ENCODE data around the gene CDH7.

CDH7 gene

GRCh38 chr18:65919663-65920062 is 168.9 kb downstream of the CDH7 start:
- no peak for DNase-seq

- no peak for DNase-seq
Measured at GRCh38 chr18:65922103-65922502, 171.3 kb downstream of the CDH7 start.

- no peak for DNase-seq
Measured at GRCh38 chr18:65924904-65925303, 174.1 kb downstream of the CDH7 start.

GRCh38 chr18:65934874-65935273 is 184.1 kb downstream of the CDH7 start:
- DNase-seq: no peak

GRCh38 chr18:65936678-65937077 is 185.9 kb downstream of the CDH7 start:
- DNase-seq: no peak

GRCh38 chr18:65937180-65937579 is 186.4 kb downstream of the CDH7 start:
- no peak for DNase-seq

GRCh38 chr18:65938592-65939372 is 188.0 kb downstream of the CDH7 start:
- DNase-seq: peak; percentile 80
